HAP-1 (cell line): ENCODE data around the gene GMNN.
"Not testable (repeated sequence)": the region's sequence is repeated elsewhere in the genome, so short reads cannot be mapped to it uniquely, and the experiment has no call there.

Experiments used
- DNase-seq, 2 experiments: peaks; one replicate each; pipeline ENCODE4 v3.0.0-alpha.2; 2016 to 2020; ENCODE audit warnings: low spot score in 2 of 2
- H3K27me3 ChIP-seq: fragments of 250-450 bp; sonication (Bioruptor Pico); 2 replicates; pipeline ENCODE4 v1.5.1; 2020; ENCODE audit warnings: low read depth, mild to moderate bottlenecking, moderate library complexity
- H3K36me3 ChIP-seq: fragments of 250-450 bp; sonication (Bioruptor Pico); replicated peaks from 2 replicates; pipeline ENCODE4 v1.5.1; 2020; ENCODE audit warnings: mild to moderate bottlenecking
- H3K4me1 ChIP-seq: fragments of 250-450 bp; sonication (Bioruptor Pico); 2 replicates; pipeline ENCODE4 v1.5.1; 2020; ENCODE audit warnings: mild to moderate bottlenecking
- H3K4me3 ChIP-seq: fragments of 250-450 bp; sonication (Bioruptor Pico); 2 replicates; pipeline ENCODE4 v1.5.1; 2020; ENCODE audit warnings: mild to moderate bottlenecking, moderate library complexity
- H3K9me3 ChIP-seq: fragments of 250-450 bp; sonication (Bioruptor Pico); 2 replicates; pipeline ENCODE4 v1.5.1; 2020; ENCODE audit warnings: mild to moderate bottlenecking, moderate library complexity
- in situ Hi-C: fragments of 300-500 bp; cut with MboI; formaldehyde crosslinking; loops from 3 replicates; pipeline ENCODE4 v1.14.3; 2020; ENCODE audit warnings: low sequenced_read_pairs, inconsistent platforms, mixed read lengths

The GMNN gene

DNA sequence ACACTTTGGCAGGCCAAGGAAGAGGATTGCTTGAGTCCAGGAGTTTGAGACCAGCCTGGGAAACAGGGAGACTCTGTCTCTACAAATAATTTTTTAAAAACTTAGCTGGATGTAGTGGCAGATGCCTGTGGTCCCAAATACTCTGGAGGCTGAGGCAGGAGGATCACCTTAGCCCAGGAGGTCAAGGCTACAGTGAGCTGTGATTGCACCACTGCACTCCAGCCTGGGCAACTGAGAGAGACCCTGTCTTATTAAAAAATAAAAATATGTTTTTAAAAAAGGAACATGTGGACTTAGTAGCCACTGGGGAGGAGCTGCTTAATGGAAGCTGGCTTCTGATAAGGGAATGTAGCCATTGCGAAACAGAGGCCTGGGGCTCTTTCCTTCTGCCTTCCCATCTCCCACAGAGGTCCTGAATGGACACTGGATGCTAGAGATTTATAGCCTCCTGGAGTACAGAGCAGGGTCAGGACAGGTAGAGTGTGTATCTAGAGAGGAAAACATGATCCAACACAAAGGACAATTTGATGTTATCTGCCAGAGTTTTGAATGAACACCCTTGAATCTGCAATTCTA, 21.7 kb upstream of the GMNN start:
- Histone ChIP-seq H3K36me3 (no peaks in the 10 kb centered on the region), H3K27me3 (no peaks in the 10 kb centered on the region), H3K4me3 (no peak overlapping the region), H3K9me3 (no peaks in the 10 kb centered on the region), H3K4me1 (no peaks in the 10 kb centered on the region)
- no peak for DNase-seq
- in situ Hi-C loops, result no loop called here

DNA sequence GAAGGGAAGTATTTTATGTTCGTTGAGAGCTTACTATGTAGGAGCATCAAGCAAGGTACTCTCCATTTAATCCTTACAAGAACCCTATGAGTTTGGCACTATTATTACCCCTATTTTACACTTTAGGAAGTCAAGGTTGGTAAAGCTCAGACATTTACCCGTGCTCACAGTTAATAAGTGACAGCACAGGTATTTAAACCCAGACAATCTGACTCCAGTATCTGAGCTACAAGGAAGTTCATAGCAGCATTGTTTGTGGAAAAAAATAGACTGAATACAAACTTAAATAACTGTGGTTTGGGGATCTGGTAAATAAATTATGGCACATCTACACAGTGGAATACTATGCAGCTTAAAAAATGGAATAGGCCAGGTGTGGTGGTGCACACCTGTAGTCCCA, 21.2 kb upstream of the GMNN start:
- in situ Hi-C loops, result no loop called here
- H3K9me3 ChIP-seq, result no peaks in the 10 kb centered on the region
- H3K27me3 ChIP-seq, result no peaks in the 10 kb centered on the region
- H3K4me3 ChIP-seq, result no peak overlapping the region
- no peaks in the 10 kb centered on the region for H3K36me3 ChIP-seq
- no peaks in the 10 kb centered on the region for H3K4me1 ChIP-seq
- DNase-seq, result no peak

DNA sequence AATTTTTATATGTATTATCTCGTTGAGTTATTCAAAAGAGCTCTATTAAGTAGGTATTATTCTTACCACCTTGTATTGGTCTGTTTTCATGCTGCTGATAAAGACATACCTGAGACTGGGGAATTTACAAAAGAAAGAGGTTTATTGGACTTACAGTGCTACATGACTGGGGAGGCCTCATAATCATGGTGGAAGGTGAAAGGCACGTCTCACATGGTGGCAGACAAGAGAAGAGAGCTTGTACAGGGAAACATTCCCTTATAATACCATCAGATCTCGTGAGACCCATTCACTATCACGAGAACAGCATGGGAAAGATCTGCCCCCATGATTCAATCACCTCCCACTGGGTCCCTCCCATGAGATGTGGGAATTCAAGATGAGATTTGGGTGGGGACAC, 20.4 kb upstream of the GMNN start:
- H3K36me3 ChIP-seq, H3K4me3 ChIP-seq, in situ Hi-C loops, DNase-seq, H3K9me3 ChIP-seq, H3K27me3 ChIP-seq, H3K4me1 ChIP-seq: not testable (repeated sequence)

DNA sequence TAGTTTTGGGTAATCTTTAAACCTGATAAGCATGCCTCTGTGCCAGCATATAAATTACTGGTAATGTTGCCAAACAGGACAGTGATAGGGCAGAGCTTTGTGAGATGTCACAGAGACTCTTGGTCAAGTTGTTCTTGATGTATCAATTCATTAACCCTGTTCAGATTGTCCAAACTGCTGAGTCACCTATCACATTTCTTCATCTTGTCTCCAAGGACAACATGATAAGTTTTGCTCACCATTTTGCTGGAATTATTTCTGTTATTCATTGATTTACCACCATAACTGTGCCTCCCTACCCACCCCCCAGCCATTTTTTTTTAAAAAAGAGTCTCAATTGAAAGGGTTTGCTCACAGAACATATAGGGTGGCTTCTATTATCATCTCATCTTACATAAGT, 19.5 kb upstream of the GMNN start:
- DNase-seq, result no peak
- H3K27me3 ChIP-seq, result no peaks in the 10 kb centered on the region
- H3K36me3 ChIP-seq, result no peaks in the 10 kb centered on the region
- in situ Hi-C loops, result no loop called here
- no peaks in the 10 kb centered on the region for H3K9me3 ChIP-seq
- no peak overlapping the region for H3K4me3 ChIP-seq
- no peaks in the 10 kb centered on the region for H3K4me1 ChIP-seq

DNA sequence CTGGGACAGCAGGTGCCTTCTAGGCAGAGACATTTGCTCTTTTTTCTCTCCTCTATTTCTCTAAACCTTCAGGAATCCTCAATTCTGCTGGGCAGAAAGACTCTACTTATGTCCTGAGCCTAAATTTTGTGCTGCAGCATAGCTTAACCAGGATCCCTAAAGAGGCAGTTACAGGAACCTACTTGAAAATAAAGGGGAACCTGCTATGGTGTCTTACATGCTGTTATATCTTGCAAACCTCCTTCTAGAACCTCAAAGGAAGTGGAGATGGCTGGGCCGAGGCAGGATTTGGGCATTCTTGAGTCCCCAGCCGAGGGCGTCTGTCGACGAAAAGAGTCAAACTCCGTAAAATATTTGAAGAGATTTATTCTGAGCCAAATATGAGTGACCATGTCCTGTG, 17.1 kb upstream of the GMNN start:
- DNase-seq, result no peak
- no peak overlapping the region for H3K4me3 ChIP-seq
- no peaks in the 10 kb centered on the region for H3K4me1 ChIP-seq
- in situ Hi-C loops, result no loop called here
- H3K36me3 ChIP-seq, result no peaks in the 10 kb centered on the region
- H3K27me3 ChIP-seq, result no peaks in the 10 kb centered on the region
- H3K9me3 ChIP-seq, result no peaks in the 10 kb centered on the region

DNA sequence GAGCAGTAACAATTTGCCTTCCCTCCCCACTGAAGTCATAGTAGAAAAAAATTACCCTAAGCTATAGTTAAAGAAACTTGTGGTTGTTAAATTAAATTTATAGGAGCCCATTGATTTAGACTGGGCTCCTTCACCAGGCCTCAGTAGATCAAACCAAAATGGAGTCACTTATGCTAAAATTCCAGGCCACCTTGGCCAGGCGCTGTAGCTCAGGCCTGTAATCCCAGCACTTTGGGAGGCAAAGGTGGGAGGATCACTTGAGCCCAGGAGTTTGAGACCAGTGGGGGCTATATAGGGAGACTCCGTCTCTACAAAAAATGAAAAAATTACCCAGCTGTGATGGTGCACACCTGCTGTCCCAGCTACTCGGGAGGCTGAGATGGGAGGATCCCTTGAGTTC, 15.0 kb upstream of the GMNN start:
- Histone ChIP-seq H3K9me3 (no peaks in the 10 kb centered on the region), H3K4me3 (no peak overlapping the region), H3K4me1 (no peaks in the 10 kb centered on the region), H3K27me3 (no peaks in the 10 kb centered on the region), H3K36me3 (no peaks in the 10 kb centered on the region)
- no peak for DNase-seq
- in situ Hi-C loops, result no loop called here

DNA sequence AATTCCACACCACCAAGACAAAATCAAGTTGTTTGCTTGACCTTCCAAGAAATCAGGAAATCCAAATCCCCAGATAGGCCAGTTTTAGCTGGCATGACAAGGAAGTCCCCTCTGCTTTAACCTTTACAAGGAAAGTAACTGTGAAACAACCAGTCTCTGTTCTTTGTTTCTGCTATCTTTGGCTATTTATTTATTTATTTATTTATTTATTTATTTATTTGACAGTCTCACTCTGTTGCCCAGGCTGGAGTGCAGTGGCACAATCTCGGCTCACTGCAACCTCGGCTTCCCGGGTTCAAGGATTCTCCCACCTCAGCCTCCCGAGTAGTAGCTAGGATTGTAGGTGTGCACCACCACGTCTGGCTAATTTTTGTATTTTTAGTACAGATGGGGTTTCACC, 14.5 kb upstream of the GMNN start:
- in situ Hi-C loops, result no loop called here
- Histone ChIP-seq H3K36me3 (no peaks in the 10 kb centered on the region), H3K4me3 (no peak overlapping the region), H3K27me3 (no peaks in the 10 kb centered on the region), H3K4me1 (no peaks in the 10 kb centered on the region), H3K9me3 (no peaks in the 10 kb centered on the region)
- no peak for DNase-seq

DNA sequence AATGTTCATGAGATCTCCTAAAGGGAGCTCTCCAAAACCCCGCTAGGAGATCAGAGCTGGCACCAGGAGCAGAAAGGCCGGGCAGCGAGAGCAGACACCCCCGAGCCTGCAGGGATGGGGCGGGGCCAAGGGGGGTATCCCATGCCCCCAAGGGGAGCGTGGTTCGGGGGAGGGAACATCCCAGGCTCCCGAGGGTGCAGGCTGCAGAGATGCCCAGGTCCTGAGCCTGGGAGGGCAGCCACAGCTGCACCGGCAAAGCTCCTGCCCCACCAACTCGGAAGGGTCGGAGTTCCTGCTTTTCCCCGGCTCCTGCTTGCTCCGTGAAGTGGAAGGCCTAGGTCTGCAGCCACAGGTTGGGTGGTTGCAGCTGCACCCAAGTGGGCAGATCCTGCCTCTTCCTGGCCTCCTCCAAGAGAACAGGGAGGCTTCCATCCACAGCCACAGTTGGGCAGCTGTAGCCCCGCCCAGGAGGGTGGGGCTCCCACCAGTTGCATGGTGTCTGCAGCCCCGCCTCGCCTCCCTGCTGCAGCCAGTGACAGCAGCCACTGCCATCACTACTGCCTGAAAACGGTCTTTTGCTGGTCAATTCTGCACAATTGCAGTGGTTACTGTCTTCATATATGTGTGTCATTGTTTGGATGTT, 13.4 kb upstream of the GMNN start:
- Histone ChIP-seq H3K4me1 (no peaks in the 10 kb centered on the region), H3K9me3 (no peaks in the 10 kb centered on the region), H3K4me3 (no peak overlapping the region), H3K27me3 (no peaks in the 10 kb centered on the region), H3K36me3 (no peaks in the 10 kb centered on the region)
- peak; percentile 22 to 67 for DNase-seq
- in situ Hi-C loops, result no loop called here

DNA sequence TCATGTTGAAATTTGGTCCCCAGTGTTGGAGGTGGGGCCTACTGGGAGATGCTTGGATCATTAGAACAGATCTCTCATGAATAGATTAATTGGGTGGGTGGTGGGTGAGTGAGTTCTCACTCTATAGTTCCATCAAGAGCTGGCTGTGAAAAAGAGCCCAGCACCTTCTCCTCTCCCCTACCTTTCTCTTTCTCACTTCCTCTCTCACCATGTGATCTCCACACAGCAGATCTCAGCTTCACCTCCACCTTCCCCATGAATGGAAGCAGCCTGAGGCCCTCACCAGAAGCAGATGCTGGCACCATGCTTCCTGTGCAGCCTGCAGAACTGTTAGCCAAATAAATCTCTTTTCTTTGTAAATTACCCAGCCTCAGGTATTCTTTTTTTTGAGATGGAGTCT, 12.9 kb upstream of the GMNN start:
- in situ Hi-C loops, result no loop called here
- Histone ChIP-seq H3K36me3 (no peaks in the 10 kb centered on the region), H3K27me3 (no peaks in the 10 kb centered on the region), H3K4me1 (no peaks in the 10 kb centered on the region), H3K9me3 (no peaks in the 10 kb centered on the region), H3K4me3 (no peak overlapping the region)
- no peak for DNase-seq

DNA sequence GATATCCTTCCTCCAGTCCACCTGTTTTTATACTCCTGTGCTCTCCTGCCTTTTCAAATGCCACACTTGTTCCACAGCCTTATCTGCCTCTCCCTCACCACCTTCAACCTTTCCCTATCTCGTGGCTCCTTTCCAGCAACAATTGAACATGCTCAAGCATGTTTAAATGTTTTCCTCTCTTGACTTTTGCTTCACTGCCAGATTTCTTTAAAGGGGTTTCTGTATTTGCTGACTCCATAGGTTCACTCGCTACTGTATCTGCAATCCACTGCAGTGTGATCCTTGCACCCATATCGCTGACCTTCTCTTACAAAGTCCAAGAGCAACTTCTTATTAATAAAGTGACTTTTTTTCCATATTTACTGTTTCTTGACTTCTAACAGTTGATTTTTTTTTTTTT, 11.2 kb upstream of the GMNN start:
- Histone ChIP-seq H3K4me3 (no peak overlapping the region), H3K27me3 (no peaks in the 10 kb centered on the region), H3K9me3 (no peaks in the 10 kb centered on the region), H3K4me1 (no peaks in the 10 kb centered on the region), H3K36me3 (no peaks in the 10 kb centered on the region)
- in situ Hi-C loops, result no loop called here
- DNase-seq, result no peak

DNA sequence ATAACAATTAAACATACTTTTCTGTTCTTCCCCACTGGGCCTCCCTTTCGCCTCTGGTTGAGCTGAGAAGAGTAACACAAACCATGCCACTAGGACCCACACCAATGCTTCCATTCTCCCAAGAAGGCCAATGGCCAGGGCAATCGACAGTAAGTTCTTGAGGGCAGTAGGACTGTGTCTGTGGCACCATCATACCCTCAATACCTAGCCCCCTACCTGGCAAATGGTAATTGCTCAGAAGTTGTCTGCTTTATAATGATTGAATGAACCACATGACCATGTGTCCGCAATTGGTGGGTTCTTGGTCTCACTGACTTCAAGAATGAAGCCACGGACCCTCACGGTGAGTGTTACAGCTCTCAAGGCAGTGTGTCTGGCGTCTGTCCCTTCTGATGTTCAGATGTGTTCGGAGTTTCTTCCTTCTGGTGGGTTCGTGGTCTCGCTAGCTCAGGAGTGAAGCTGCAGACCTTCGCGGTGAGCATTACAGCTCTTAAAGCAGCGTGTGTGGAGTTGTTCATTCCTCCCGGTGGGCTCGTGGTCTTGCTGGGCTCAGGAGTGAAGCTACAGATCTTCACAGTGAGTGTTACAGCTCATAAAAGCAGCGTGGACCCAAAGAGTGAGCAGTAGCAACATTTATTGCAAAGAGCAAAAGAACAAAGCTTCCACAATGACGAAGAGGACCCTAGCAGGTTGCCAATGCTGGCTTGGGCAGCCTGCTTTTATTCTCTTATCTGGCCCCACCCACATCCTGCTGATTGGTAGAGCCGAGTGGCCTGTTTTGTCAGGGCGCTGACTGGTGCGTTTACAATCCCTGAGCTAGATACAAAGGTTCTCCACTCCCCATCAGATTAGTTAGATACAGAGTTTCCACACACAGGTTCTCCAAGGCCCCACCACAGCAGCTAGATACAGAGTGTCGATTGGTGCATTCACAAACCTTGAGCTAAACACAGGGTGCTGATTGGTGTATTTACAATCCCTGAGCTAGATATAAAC, 9.6 kb upstream of the GMNN start:
- H3K4me1 ChIP-seq, DNase-seq, H3K9me3 ChIP-seq, in situ Hi-C loops, H3K4me3 ChIP-seq, H3K36me3 ChIP-seq, H3K27me3 ChIP-seq: not testable (repeated sequence)

DNA sequence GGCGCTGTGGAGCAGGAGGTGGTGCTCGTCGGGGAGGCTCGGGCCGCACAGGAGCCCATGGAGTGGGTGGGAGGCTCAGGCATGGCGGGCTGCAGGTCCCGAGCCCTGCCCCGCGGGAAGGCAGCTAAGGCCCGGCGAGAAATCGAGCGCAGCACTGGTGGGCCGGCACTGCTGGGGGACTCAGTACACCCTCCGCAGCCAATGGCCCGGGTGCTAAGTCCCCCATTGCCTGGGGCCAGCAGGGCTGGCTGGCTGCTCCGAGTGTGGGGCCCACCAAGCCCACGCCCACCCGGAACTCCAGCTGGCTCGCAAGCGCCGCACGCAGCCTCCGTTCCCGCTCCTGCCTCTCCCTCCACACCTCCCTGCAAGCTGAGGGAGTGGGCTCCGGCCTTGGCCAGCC, 8.8 kb upstream of the GMNN start:
- in situ Hi-C loops, DNase-seq, H3K27me3 ChIP-seq, H3K4me1 ChIP-seq, H3K36me3 ChIP-seq, H3K9me3 ChIP-seq, H3K4me3 ChIP-seq: not testable (repeated sequence)

DNA sequence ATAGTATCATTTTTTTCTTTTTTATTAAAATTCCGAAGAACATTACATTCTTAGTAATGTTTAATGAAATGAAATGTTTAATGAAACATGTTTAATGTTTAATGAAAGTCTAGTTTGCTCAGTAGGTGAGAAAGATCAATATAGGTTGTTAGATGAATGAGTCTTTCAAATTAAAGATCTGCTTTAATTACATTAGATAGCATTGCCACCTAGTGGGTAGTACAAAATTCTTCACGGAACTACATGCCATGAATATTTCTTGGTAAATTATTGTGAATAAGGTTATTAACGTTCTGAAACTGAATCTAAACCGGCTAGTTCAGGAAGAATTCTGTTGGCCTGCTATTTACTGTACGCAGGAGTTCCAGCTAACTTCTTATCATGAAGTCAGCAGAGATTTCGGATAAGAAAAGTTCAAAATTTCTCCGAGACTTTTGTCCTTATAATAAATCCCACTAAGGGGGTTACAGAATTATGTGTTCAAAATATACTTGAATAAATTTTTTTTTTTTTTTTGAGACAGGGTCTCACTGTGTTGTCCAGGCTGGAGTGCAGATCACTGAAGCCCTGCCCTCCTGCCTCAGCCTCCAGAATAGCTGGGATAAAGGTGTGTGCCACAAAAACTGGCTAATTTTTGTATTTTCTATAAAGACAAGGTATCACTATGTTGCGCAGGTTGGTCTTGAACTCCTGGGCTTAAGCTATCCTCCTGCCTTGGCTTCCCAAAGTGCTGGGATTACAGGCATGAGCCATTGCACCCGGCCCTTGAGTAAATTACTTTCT, 7.9 kb upstream of the GMNN start:
- H3K4me1 ChIP-seq, result no peaks in the 10 kb centered on the region
- no peak overlapping the region for H3K4me3 ChIP-seq
- H3K9me3 ChIP-seq, result no peaks in the 10 kb centered on the region
- no peaks in the 10 kb centered on the region for H3K36me3 ChIP-seq
- in situ Hi-C loops, result no loop called here
- DNase-seq, result peak in 1 of 2 experiments; percentile 23
- no peaks in the 10 kb centered on the region for H3K27me3 ChIP-seq

DNA sequence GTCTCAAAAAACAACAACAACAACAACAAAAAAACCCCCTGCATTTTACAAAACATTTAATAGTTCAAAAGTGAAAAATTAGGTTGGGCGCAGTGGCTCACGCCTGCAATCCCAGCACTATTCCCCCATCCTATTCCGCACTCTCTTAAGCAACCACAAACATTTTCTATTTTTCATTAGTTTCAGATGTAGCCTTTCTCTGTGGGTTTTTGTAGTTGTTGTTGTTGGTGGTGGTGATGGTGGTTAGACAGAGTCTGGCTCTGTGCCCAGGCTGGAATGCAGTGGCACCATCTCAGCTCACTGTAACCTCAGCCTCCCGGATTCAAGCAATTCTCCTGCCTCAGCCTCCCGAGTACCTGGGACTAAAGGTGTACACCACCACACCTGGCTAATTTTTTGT, 6.4 kb upstream of the GMNN start:
- no peaks in the 10 kb centered on the region for H3K4me1 ChIP-seq

More for the DNA sequence above, 6.4 kb upstream of the GMNN start:
- in situ Hi-C loops, result no loop called here
- DNase-seq, result no peak
- Histone ChIP-seq H3K27me3 (no peaks in the 10 kb centered on the region), H3K9me3 (no peaks in the 10 kb centered on the region), H3K4me3 (no peak overlapping the region), H3K36me3 (no peaks in the 10 kb centered on the region)
